Measurements from ENCODE around the gene ROBO2.

Gene ROBO2

GRCh38 chr3:77147836-77148578, 108.1 kb downstream of the ROBO2 start:
- no peak overlapping the region for H2AFZ ChIP-seq (ENCODE audit: low read depth, low read length)
- H3K4me1 ChIP-seq (ENCODE audit: insufficient read depth, low read length): peaks cover 39% of the 10 kb centered on the region
- H3K36me3 ChIP-seq (ENCODE audit: insufficient read depth, low read length): no peaks in the 10 kb centered on the region
- H3K9me3 ChIP-seq (ENCODE audit: low read length): no peaks in the 10 kb centered on the region
- no peaks in the 10 kb centered on the region for H3K27me3 ChIP-seq (ENCODE audit: insufficient read depth, low read length)
- no peak overlapping the region for H3K4me3 ChIP-seq (ENCODE audit: low read length)

- H3K36me3 ChIP-seq (ENCODE audit: insufficient read depth, low read length): no peaks in the 10 kb centered on the region
- H3K4me3 ChIP-seq (ENCODE audit: low read length): no peak overlapping the region
- H3K9me3 ChIP-seq (ENCODE audit: low read length): no peaks in the 10 kb centered on the region
- H2AFZ ChIP-seq (ENCODE audit: low read depth, low read length): no peak overlapping the region
- H3K27me3 ChIP-seq (ENCODE audit: insufficient read depth, low read length): no peaks in the 10 kb centered on the region
- H3K4me1 ChIP-seq (ENCODE audit: insufficient read depth, low read length): peaks cover 39% of the 10 kb centered on the region
Measured at GRCh38 chr3:77149382-77149781, 109.5 kb downstream of the ROBO2 start.

GRCh38 chr3:77150028-77150427, 110.1 kb downstream of the ROBO2 start:
- Histone ChIP-seq H3K4me1 (ENCODE audit: insufficient read depth, low read length) (peaks cover 39% of the 10 kb centered on the region), H3K27me3 (ENCODE audit: insufficient read depth, low read length) (no peaks in the 10 kb centered on the region), H3K9me3 (ENCODE audit: low read length) (no peaks in the 10 kb centered on the region), H3K36me3 (ENCODE audit: insufficient read depth, low read length) (no peaks in the 10 kb centered on the region), H3K4me3 (ENCODE audit: low read length) (no peak overlapping the region), H2AFZ (ENCODE audit: low read depth, low read length) (no peak overlapping the region)

GRCh38 chr3:77150759-77151158, 110.9 kb downstream of the ROBO2 start:
- no peak overlapping the region for H3K4me3 ChIP-seq (ENCODE audit: low read length)
- H2AFZ ChIP-seq (ENCODE audit: low read depth, low read length): no peak overlapping the region
- peaks cover 37% of the 10 kb centered on the region for H3K4me1 ChIP-seq (ENCODE audit: insufficient read depth, low read length)
- H3K27me3 ChIP-seq (ENCODE audit: insufficient read depth, low read length): no peaks in the 10 kb centered on the region
- no peaks in the 10 kb centered on the region for H3K9me3 ChIP-seq (ENCODE audit: low read length)
- no peaks in the 10 kb centered on the region for H3K36me3 ChIP-seq (ENCODE audit: insufficient read depth, low read length)

- H3K4me3 ChIP-seq (ENCODE audit: low read length): no peak overlapping the region
- H2AFZ ChIP-seq (ENCODE audit: low read depth, low read length): no peak overlapping the region
- H3K36me3 ChIP-seq (ENCODE audit: insufficient read depth, low read length): no peaks in the 10 kb centered on the region
- H3K4me1 ChIP-seq (ENCODE audit: insufficient read depth, low read length): peaks cover 6% of the 10 kb centered on the region
- H3K9me3 ChIP-seq (ENCODE audit: low read length): no peaks in the 10 kb centered on the region
- H3K27me3 ChIP-seq (ENCODE audit: insufficient read depth, low read length): no peaks in the 10 kb centered on the region
Measured at GRCh38 chr3:77158730-77159581, 119.1 kb downstream of the ROBO2 start.

GRCh38 chr3:77160931-77161497, 121.1 kb downstream of the ROBO2 start:
- Histone ChIP-seq H3K4me1 (ENCODE audit: insufficient read depth, low read length) (peaks cover 6% of the 10 kb centered on the region), H3K9me3 (ENCODE audit: low read length) (no peaks in the 10 kb centered on the region), H3K36me3 (ENCODE audit: insufficient read depth, low read length) (no peaks in the 10 kb centered on the region), H2AFZ (ENCODE audit: low read depth, low read length) (no peak overlapping the region), H3K4me3 (ENCODE audit: low read length) (no peak overlapping the region), H3K27me3 (ENCODE audit: insufficient read depth, low read length) (no peaks in the 10 kb centered on the region)

GRCh38 chr3:77169823-77170222, 129.9 kb downstream of the ROBO2 start:
- no peak overlapping the region for H3K4me3 ChIP-seq (ENCODE audit: low read length)
- H3K36me3 ChIP-seq (ENCODE audit: insufficient read depth, low read length): no peaks in the 10 kb centered on the region
- no peaks in the 10 kb centered on the region for H3K4me1 ChIP-seq (ENCODE audit: insufficient read depth, low read length)
- H2AFZ ChIP-seq (ENCODE audit: low read depth, low read length): no peak overlapping the region
- no peaks in the 10 kb centered on the region for H3K27me3 ChIP-seq (ENCODE audit: insufficient read depth, low read length)
- H3K9me3 ChIP-seq (ENCODE audit: low read length): no peaks in the 10 kb centered on the region

GRCh38 chr3:77171026-77171425, 131.1 kb downstream of the ROBO2 start:
- no peak overlapping the region for H3K4me3 ChIP-seq (ENCODE audit: low read length)
- no peaks in the 10 kb centered on the region for H3K4me1 ChIP-seq (ENCODE audit: insufficient read depth, low read length)
- no peaks in the 10 kb centered on the region for H3K9me3 ChIP-seq (ENCODE audit: low read length)
- H2AFZ ChIP-seq (ENCODE audit: low read depth, low read length): no peak overlapping the region
- no peaks in the 10 kb centered on the region for H3K27me3 ChIP-seq (ENCODE audit: insufficient read depth, low read length)
- H3K36me3 ChIP-seq (ENCODE audit: insufficient read depth, low read length): no peaks in the 10 kb centered on the region

GRCh38 chr3:77179762-77180161, 139.9 kb downstream of the ROBO2 start:
- H3K4me1 ChIP-seq (ENCODE audit: insufficient read depth, low read length): no peaks in the 10 kb centered on the region
- no peak overlapping the region for H3K4me3 ChIP-seq (ENCODE audit: low read length)
- no peaks in the 10 kb centered on the region for H3K9me3 ChIP-seq (ENCODE audit: low read length)
- no peaks in the 10 kb centered on the region for H3K36me3 ChIP-seq (ENCODE audit: insufficient read depth, low read length)
- H3K27me3 ChIP-seq (ENCODE audit: insufficient read depth, low read length): no peaks in the 10 kb centered on the region
- no peak overlapping the region for H2AFZ ChIP-seq (ENCODE audit: low read depth, low read length)

- no peaks in the 10 kb centered on the region for H3K9me3 ChIP-seq (ENCODE audit: low read length)
- no peaks in the 10 kb centered on the region for H3K4me1 ChIP-seq (ENCODE audit: insufficient read depth, low read length)
- H2AFZ ChIP-seq (ENCODE audit: low read depth, low read length): no peak overlapping the region
- no peak overlapping the region for H3K4me3 ChIP-seq (ENCODE audit: low read length)
- H3K27me3 ChIP-seq (ENCODE audit: insufficient read depth, low read length): no peaks in the 10 kb centered on the region
- H3K36me3 ChIP-seq (ENCODE audit: insufficient read depth, low read length): no peaks in the 10 kb centered on the region
Measured at GRCh38 chr3:77182341-77182740, 142.4 kb downstream of the ROBO2 start.

- Histone ChIP-seq H3K9me3 (ENCODE audit: low read length) (no peaks in the 10 kb centered on the region), H3K4me1 (ENCODE audit: insufficient read depth, low read length) (no peaks in the 10 kb centered on the region), H2AFZ (ENCODE audit: low read depth, low read length) (no peak overlapping the region), H3K4me3 (ENCODE audit: low read length) (no peak overlapping the region), H3K36me3 (ENCODE audit: insufficient read depth, low read length) (no peaks in the 10 kb centered on the region), H3K27me3 (ENCODE audit: insufficient read depth, low read length) (no peaks in the 10 kb centered on the region)
Measured at GRCh38 chr3:77186319-77186718, 146.4 kb downstream of the ROBO2 start.

- no peaks in the 10 kb centered on the region for H3K4me1 ChIP-seq (ENCODE audit: insufficient read depth, low read length)
- no peaks in the 10 kb centered on the region for H3K9me3 ChIP-seq (ENCODE audit: low read length)
- no peaks in the 10 kb centered on the region for H3K36me3 ChIP-seq (ENCODE audit: insufficient read depth, low read length)
- no peak overlapping the region for H3K4me3 ChIP-seq (ENCODE audit: low read length)
- H2AFZ ChIP-seq (ENCODE audit: low read depth, low read length): no peak overlapping the region
- H3K27me3 ChIP-seq (ENCODE audit: insufficient read depth, low read length): no peaks in the 10 kb centered on the region
Measured at GRCh38 chr3:77186728-77187127, 146.8 kb downstream of the ROBO2 start.

GRCh38 chr3:77188210-77188609, 148.3 kb downstream of the ROBO2 start:
- H3K4me1 ChIP-seq (ENCODE audit: insufficient read depth, low read length): no peaks in the 10 kb centered on the region
- H3K4me3 ChIP-seq (ENCODE audit: low read length): no peak overlapping the region
- H3K36me3 ChIP-seq (ENCODE audit: insufficient read depth, low read length): no peaks in the 10 kb centered on the region
- no peaks in the 10 kb centered on the region for H3K27me3 ChIP-seq (ENCODE audit: insufficient read depth, low read length)
- H2AFZ ChIP-seq (ENCODE audit: low read depth, low read length): no peak overlapping the region
- H3K9me3 ChIP-seq (ENCODE audit: low read length): no peaks in the 10 kb centered on the region

Measured in neuron (in vitro differentiated cells).